Transverse colon (tissue), 4 donors: ENCODE measurements around the gene SCT. TPM values are rescaled to one million over a fixed set of nuclear protein-coding genes. Genes with fewer than 3 reads are reported as not detected.

ENCODE experiments used
- DNase-seq: peaks from one replicate; pipeline ENCODE4 v3.0.0-alpha.2; 2019
- H3K27ac ChIP-seq, 4 donors: fragments of 200-600 bp; sonication (generic); 2 replicates each; pipeline ENCODE4 v1.5.1; 2016 to 2018; ENCODE audit warnings: inconsistent platforms in 4 of 4
- H3K27me3 ChIP-seq: fragments of 200-600 bp; sonication (generic); 2 replicates; pipeline ENCODE4 v1.5.1; 2017; ENCODE audit warnings: inconsistent platforms
- H3K36me3 ChIP-seq, 4 donors: fragments of 200-600 bp; sonication (generic); 2 replicates each; pipeline ENCODE4 v1.5.1; 2017 to 2019; ENCODE audit warnings: inconsistent platforms in 4 of 4
- H3K4me1 ChIP-seq, 4 donors: fragments of 200-600 bp; sonication (generic); 2 replicates each; pipeline ENCODE4 v1.5.1; 2017 to 2020; ENCODE audit warnings: inconsistent platforms in 4 of 4
- H3K4me3 ChIP-seq, 4 donors: fragments of 200-600 bp; sonication (generic); 1 replicate in 1 of 4; 2 replicates in 3 of 4; pipeline versions ENCODE4 v1.5.1 to v1.6.1; 2017 to 2019; ENCODE audit warnings: inconsistent platforms in 4 of 4
- H3K9me3 ChIP-seq, 2 donors: fragments of 200-600 bp; sonication (generic); 2 replicates each; pipeline ENCODE4 v1.5.1; 2017 to 2019; ENCODE audit warnings: inconsistent platforms in 2 of 2
- EP300 ChIP-seq: sonication (generic); formaldehyde crosslinking; IDR thresholded peaks from one replicate; pipeline ENCODE4 v1.6.1; 2017; ENCODE audit warnings: antibody characterized with exemption, low read depth
- POLR2A ChIP-seq: fragments of 450-650 bp; IDR thresholded peaks from one replicate; pipeline ENCODE4 v1.6.1; 2016; ENCODE audit warnings: antibody characterized with exemption, mild to moderate bottlenecking, moderate library complexity
- POLR2AphosphoS5 ChIP-seq, 3 donors: sonication (generic); formaldehyde crosslinking; IDR thresholded peaks; one replicate each; pipeline ENCODE4 v1.6.1; 2016; ENCODE audit warnings: antibody characterized with exemption in 3 of 3
- WGBS, 2 donors: methylation state at CpG; one replicate each; pipeline ENCODE4 v1.1.5; 2018; ENCODE audit warnings: low coverage in 1 of 2; 5-methylcytosine and 5-hydroxymethylcytosine counted together
- in situ Hi-C, 4 donors: fragments of 200-750 bp; cut with MboI; loops; one replicate each; pipeline versions ENCODE4 v1.15.0 to v1.15.1; 2017; ENCODE audit warnings: low sequenced_read_pairs in 3 of 4, low pct_ligation_motif_present in 1 of 4, low pct_unique_long_range_greater_than_20kb in 1 of 4
- intact Hi-C: fragments of 100-400 bp; cut with DNase I; formaldehyde crosslinking; loops from one replicate; pipeline ENCODE4 v1.15.1; 2023; ENCODE audit warnings: low total_unique reads
- total RNA-seq, 4 donors: library from RNA; depleted of rRNA; stranded (reverse); fragments of >200 nt; gene quantifications; one replicate each; pipeline ENCODE4 v1.1.0, GENCODE V29; 2016
- TF ChIP-seq, protein P1 (sequence below), 5 experiments: fragments of 200-600 bp in 3 of 5; fragments of 450-650 bp in 2 of 5; sonication (generic) in 3 of 5; IDR thresholded peaks; 1 replicate in 2 of 5; 2 replicates in 3 of 5; pipeline ENCODE4 v1.5.1; 2016 to 2017; ENCODE audit warnings: antibody characterized with exemption in 5 of 5, inconsistent platforms in 3 of 5, mild to moderate bottlenecking in 2 of 5, moderate library complexity in 1 of 5

SCT gene
- total RNA-seq, 4 donors from 2014 or later = not detected

DNA sequence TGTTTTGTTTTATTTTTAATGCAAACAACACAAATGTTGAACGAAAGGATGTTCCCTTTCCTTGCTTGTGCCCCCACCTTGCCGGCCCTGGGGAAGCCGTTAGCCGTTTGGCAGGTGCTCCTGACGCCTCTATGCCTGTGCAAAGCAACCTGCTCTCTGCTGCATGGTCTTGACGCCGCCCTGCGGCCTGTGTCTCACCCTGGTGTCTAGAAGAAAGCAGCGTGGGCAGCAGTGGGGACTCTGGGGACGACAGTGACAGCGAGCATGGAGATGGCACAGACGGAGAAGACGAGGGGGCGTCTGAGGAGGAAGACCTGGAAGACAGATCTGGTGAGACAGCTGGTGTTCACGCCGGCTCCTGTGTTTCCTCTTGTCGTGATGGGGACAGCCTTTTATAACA, 45.2 kb downstream of the SCT start:
- Histone ChIP-seq H3K4me1 (peaks cover 21 to 31% (median 29%) of the 10 kb centered on the region in 4 donors), H3K4me3 (no peak overlapping the region), H3K36me3 (peaks cover 0 to 24% (median 6%) of the 10 kb centered on the region in 4 donors), H3K27me3 (no peaks in the 10 kb centered on the region), H3K9me3 (no peaks in the 10 kb centered on the region), H3K27ac (no peak overlapping the region)
- TF ChIP-seq POLR2AphosphoS5 (IDR thresholded peaks at IDR 0.05) (no peak), EP300 (no peak), POLR2A (no peak)
- TF ChIP-seq, protein P1, sequence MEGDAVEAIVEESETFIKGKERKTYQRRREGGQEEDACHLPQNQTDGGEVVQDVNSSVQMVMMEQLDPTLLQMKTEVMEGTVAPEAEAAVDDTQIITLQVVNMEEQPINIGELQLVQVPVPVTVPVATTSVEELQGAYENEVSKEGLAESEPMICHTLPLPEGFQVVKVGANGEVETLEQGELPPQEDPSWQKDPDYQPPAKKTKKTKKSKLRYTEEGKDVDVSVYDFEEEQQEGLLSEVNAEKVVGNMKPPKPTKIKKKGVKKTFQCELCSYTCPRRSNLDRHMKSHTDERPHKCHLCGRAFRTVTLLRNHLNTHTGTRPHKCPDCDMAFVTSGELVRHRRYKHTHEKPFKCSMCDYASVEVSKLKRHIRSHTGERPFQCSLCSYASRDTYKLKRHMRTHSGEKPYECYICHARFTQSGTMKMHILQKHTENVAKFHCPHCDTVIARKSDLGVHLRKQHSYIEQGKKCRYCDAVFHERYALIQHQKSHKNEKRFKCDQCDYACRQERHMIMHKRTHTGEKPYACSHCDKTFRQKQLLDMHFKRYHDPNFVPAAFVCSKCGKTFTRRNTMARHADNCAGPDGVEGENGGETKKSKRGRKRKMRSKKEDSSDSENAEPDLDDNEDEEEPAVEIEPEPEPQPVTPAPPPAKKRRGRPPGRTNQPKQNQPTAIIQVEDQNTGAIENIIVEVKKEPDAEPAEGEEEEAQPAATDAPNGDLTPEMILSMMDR (IDR thresholded peaks at IDR 0.05) = no peak
- intact Hi-C loops (no loop called here), in situ Hi-C loops (no loop called here)
- WGBS, 2 donors = 86% methylated on average over 17 of the region's 17 CpGs; no CpG with 5 or more reads in 1 of the 2 donors
- no peak for DNase-seq

DNA sequence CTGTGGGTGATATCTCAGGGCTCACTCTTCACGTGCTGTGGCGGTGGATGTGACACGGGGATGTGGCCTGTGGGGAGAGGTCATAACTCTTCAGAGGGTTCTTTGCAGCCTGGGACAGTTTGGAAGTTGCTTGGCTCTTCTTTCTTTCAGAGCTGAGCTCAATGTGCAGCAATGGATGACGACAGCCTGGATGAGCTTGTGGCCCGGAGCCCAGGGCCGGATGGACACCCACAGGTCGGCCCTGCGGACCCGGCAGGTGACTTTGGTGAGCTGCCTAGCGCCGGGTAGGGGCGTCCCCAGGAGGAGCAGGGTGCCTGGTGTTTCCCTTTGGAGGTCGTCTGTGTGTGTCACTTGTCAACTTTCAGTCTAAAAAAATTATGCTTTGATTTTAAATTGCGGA, 45.6 kb downstream of the SCT start:
- H3K36me3 ChIP-seq = peaks cover 0 to 24% (median 6%) of the 10 kb centered on the region in 4 donors
- WGBS, 2 donors = 89 to 100% methylated on average over 1 to 14 of the region's 14 CpGs

DNA sequence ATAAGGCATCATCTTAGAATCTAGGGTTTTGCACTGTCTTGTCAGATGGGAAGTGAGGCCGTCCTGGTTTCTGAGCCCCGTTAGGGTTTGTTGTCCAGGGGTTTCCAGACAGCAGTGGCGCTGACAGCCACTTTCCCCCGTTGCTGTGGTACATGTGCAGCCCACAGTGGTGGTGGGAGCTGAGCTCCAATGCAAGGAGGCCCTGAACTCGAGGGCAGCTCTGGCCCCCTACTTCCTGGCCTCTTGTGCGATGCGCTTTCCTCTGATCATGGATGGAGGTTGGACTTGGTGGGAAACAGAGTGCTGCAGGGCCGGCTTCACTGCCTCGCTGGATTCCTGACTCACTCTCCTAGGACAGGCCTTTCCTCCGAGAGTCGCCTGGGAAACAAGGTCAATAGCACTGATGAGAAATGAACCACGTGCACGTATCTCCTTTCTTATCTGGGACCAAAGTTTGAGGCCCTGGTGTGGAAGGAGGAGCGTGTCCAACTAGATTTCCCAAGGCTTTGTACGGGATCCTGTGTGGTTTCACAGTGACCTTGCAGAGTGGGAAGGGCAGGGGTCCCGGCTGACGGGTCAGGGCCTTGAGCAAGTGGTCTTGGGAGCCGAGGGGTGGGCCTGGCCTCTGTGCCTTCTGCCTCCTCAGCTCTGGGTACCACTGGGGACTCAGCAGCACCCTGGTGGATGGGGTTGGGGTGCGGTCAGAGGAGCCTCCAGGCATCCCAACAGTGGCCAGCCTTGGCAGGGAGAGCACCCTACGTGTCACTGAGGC, 47.0 kb downstream of the SCT start:
- Histone ChIP-seq H3K27ac (no peak overlapping the region), H3K4me1 (peaks cover 26 to 37% (median 33%) of the 10 kb centered on the region in 4 donors), H3K4me3 (no peak overlapping the region), H3K9me3 (no peaks in the 10 kb centered on the region), H3K36me3 (peaks cover 0 to 20% (median 6%) of the 10 kb centered on the region in 4 donors), H3K27me3 (peaks cover 3% of the 10 kb centered on the region)
- WGBS, 2 donors = 84% methylated on average over 20 of the region's 20 CpGs; no CpG with 5 or more reads in 1 of the 2 donors
- in situ Hi-C loops (no loop called here), intact Hi-C loops (no loop called here)
- TF ChIP-seq EP300 (no peak), POLR2AphosphoS5 (IDR thresholded peaks at IDR 0.05) (no peak), POLR2A (no peak)
- TF ChIP-seq, protein P1 (IDR thresholded peaks at IDR 0.05) = no peak
- no peak for DNase-seq

More for the DNA sequence above, 45.6 kb downstream of the SCT start:
- Histone ChIP-seq H3K9me3 (no peaks in the 10 kb centered on the region), H3K27ac (no peak overlapping the region), H3K27me3 (no peaks in the 10 kb centered on the region), H3K4me1 (peaks cover 21 to 31% (median 29%) of the 10 kb centered on the region in 4 donors), H3K4me3 (no peak overlapping the region)
- no peak for DNase-seq
- in situ Hi-C loops = no loop called here
- no peak for TF ChIP-seq EP300
- TF ChIP-seq POLR2A = no peak
- no peak for TF ChIP-seq POLR2AphosphoS5 (IDR thresholded peaks at IDR 0.05)
- TF ChIP-seq, protein P1 (IDR thresholded peaks at IDR 0.05) = no peak
- intact Hi-C loops = no loop called here

DNA sequence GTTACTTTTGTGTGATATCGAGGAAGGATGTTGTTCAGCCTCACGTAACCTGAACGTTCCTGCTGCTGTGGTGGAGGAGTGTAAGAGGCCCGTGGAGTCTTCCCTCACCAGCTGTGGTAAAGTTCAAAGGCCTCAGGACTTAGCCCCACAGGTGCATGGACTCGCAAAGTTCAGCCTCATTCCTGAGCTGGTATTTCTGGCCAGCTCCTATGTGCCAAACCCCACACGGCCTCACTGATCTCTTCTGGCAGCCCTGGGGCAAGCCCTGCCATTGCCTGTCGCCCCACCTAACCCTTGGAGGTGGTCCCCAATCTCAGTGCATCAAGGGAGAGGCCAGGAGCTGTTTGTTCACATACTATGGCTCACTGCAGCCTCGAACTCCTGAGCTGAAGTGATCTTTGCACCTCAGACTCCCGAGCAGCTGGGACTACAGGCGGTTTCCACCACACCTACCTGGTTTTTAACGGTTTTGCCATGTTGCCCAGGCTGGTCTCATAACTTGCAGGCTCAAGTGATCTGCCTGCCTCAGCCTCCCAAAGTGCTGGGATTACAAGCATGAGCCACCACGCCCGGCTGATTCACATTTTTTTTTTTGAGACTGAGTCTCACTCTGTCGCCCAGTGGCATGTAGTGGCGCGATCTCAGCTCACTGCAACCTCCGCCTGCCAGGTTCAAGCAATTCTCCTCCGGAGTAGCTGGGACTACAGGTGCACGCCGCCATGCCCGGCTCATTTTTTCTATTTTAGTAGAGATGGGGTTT, 48.5 kb downstream of the SCT start:
- in situ Hi-C loops (no loop called here), intact Hi-C loops (no loop called here)
- H3K4me3 ChIP-seq = peak overlapping the region in 1 of 4 donors; percentile 89
- H3K36me3 ChIP-seq = peaks cover 0 to 15% (median 4%) of the 10 kb centered on the region in 4 donors
- peaks cover 12% of the 10 kb centered on the region for H3K27me3 ChIP-seq
- peaks cover 34 to 46% (median 40%) of the 10 kb centered on the region in 4 donors for H3K4me1 ChIP-seq
- no peak for TF ChIP-seq POLR2A
- no peak for TF ChIP-seq POLR2AphosphoS5 (IDR thresholded peaks at IDR 0.05)
- no peak for TF ChIP-seq EP300
- TF ChIP-seq, protein P1 (IDR thresholded peaks at IDR 0.05) = no peak
- WGBS, 2 donors = 53 to 63% methylated on average over 8 to 21 of the region's 21 CpGs
- no peak overlapping the region for H3K27ac ChIP-seq
- DNase-seq = no peak
- H3K9me3 ChIP-seq = no peaks in the 10 kb centered on the region
